Measurements from ENCODE around the gene PIK3R6. TPM values are rescaled to one million over a fixed set of nuclear protein-coding genes. Genes with fewer than 3 reads are reported as not detected.
A peak's percentile ranks its signal among the peaks of the same experiment; 100 is the strongest.
"Not testable (repeated sequence)": the region's sequence is repeated elsewhere in the genome, so short reads cannot be mapped to it uniquely, and the experiment has no call there.

Gene PIK3R6
- total and polyA plus RNA-seq, 2 experiments from 2014 or later = 0.43 to 0.63 TPM

- TF ChIP-seq EZH2 (IDR thresholded peaks at IDR 0.05; ENCODE audit: insufficient read depth, poor library complexity, severe bottlenecking) (no peak), EZH2phosphoT487 (IDR thresholded peaks at IDR 0.05; ENCODE audit: insufficient read depth, low read depth) (no peak)
- Histone ChIP-seq H3K27me3 (replicated peaks; ENCODE audit: insufficient read depth) (no peaks in the 10 kb centered on the region), H3K4me1 (ENCODE audit: insufficient read depth) (no peaks in the 10 kb centered on the region), H3K9me2 (ENCODE audit: insufficient read depth) (no peaks in the 10 kb centered on the region), H3K36me3 (ENCODE audit: low read depth) (no peaks in the 10 kb centered on the region), H3K4me3 (no peak overlapping the region), H3K9ac (no peak overlapping the region), H3K9me3 (ENCODE audit: low read depth) (no peaks in the 10 kb centered on the region), H4K20me1 (ENCODE audit: insufficient read depth) (no peaks in the 10 kb centered on the region), H2AFZ (0 out of 2 replicates have a peak overlapping the region, but pooled peaks have one; percentile 25), H3F3A (ENCODE audit: insufficient read depth) (no peaks in the 10 kb centered on the region), H3K27ac (no peak overlapping the region), H3K4me2 (ENCODE audit: unreplicated experiment) (no peak overlapping the region), H3K79me2 (ENCODE audit: insufficient read depth) (no peaks in the 10 kb centered on the region)
- in situ Hi-C loops (cut with MboI) = no loop called here
- DNase-seq = no peak
- 62 to 64% methylated on average over 8 of the region's 8 CpGs for WGBS, 2 experiments (ENCODE audit: low coverage in 1 of 2, low lambda C conversion rate in 2 of 2, missing lambda C conversion rate in 2 of 2)
Observed at GRCh38 chr17:8888704-8889302, 21.3 kb upstream of the PIK3R6 start.

GRCh38 chr17:8887834-8888703 lies 20.6 kb upstream of the PIK3R6 start:
- Histone ChIP-seq H3K9ac (no peak overlapping the region), H3K9me2 (ENCODE audit: insufficient read depth) (no peaks in the 10 kb centered on the region), H2AFZ (0 out of 2 replicates have a peak overlapping the region, but pooled peaks have one; percentile 25), H3K36me3 (ENCODE audit: low read depth) (no peaks in the 10 kb centered on the region), H3K4me3 (no peak overlapping the region), H3K4me1 (ENCODE audit: insufficient read depth) (no peaks in the 10 kb centered on the region), H3F3A (ENCODE audit: insufficient read depth) (no peaks in the 10 kb centered on the region), H3K9me3 (ENCODE audit: low read depth) (no peaks in the 10 kb centered on the region), H4K20me1 (ENCODE audit: insufficient read depth) (no peaks in the 10 kb centered on the region), H3K27ac (no peak overlapping the region), H3K4me2 (ENCODE audit: unreplicated experiment) (no peak overlapping the region), H3K79me2 (ENCODE audit: insufficient read depth) (no peaks in the 10 kb centered on the region), H3K27me3 (replicated peaks; ENCODE audit: insufficient read depth) (no peaks in the 10 kb centered on the region)
- DNase-seq = peak; percentile 68
- WGBS, 2 experiments (ENCODE audit: low coverage in 1 of 2, low lambda C conversion rate in 2 of 2, missing lambda C conversion rate in 2 of 2) = 63 to 68% methylated on average over 29 to 36 of the region's 39 CpGs
- in situ Hi-C loops (cut with MboI) = no loop called here
- TF ChIP-seq EZH2 (IDR thresholded peaks at IDR 0.05; ENCODE audit: insufficient read depth, poor library complexity, severe bottlenecking) = no peak
- TF ChIP-seq EZH2phosphoT487 (IDR thresholded peaks at IDR 0.05; ENCODE audit: insufficient read depth, low read depth) = no peak

- Histone ChIP-seq H2AFZ (no peak overlapping the region), H3K9me3 (ENCODE audit: low read depth) (no peaks in the 10 kb centered on the region), H3K9ac (no peak overlapping the region), H4K20me1 (ENCODE audit: insufficient read depth) (no peaks in the 10 kb centered on the region), H3K4me1 (ENCODE audit: insufficient read depth) (no peaks in the 10 kb centered on the region), H3K4me3 (no peak overlapping the region), H3K9me2 (ENCODE audit: insufficient read depth) (no peaks in the 10 kb centered on the region), H3F3A (ENCODE audit: insufficient read depth) (no peaks in the 10 kb centered on the region), H3K4me2 (ENCODE audit: unreplicated experiment) (no peak overlapping the region), H3K79me2 (ENCODE audit: insufficient read depth) (no peaks in the 10 kb centered on the region), H3K36me3 (ENCODE audit: low read depth) (no peaks in the 10 kb centered on the region), H3K27me3 (replicated peaks; ENCODE audit: insufficient read depth) (no peaks in the 10 kb centered on the region), H3K27ac (no peak overlapping the region)
- DNase-seq = no peak
- in situ Hi-C loops (cut with MboI) = no loop called here
- TF ChIP-seq EZH2phosphoT487 (IDR thresholded peaks at IDR 0.05; ENCODE audit: insufficient read depth, low read depth) (no peak), EZH2 (IDR thresholded peaks at IDR 0.05; ENCODE audit: insufficient read depth, poor library complexity, severe bottlenecking) (no peak)
- WGBS, 2 experiments (ENCODE audit: low coverage in 1 of 2, low lambda C conversion rate in 2 of 2, missing lambda C conversion rate in 2 of 2) = 91 to 95% methylated on average over 11 of the region's 11 CpGs
Observed at GRCh38 chr17:8887301-8887700, 19.8 kb upstream of the PIK3R6 start.

- TF ChIP-seq EZH2 (IDR thresholded peaks at IDR 0.05; ENCODE audit: insufficient read depth, poor library complexity, severe bottlenecking) (no peak), EZH2phosphoT487 (IDR thresholded peaks at IDR 0.05; ENCODE audit: insufficient read depth, low read depth) (no peak)
- Histone ChIP-seq H2AFZ (no peak overlapping the region), H3K36me3 (ENCODE audit: low read depth) (no peaks in the 10 kb centered on the region), H3K4me3 (no peak overlapping the region), H4K20me1 (ENCODE audit: insufficient read depth) (no peaks in the 10 kb centered on the region), H3K27ac (no peak overlapping the region), H3K79me2 (ENCODE audit: insufficient read depth) (no peaks in the 10 kb centered on the region), H3K9me3 (ENCODE audit: low read depth) (no peaks in the 10 kb centered on the region), H3K27me3 (replicated peaks; ENCODE audit: insufficient read depth) (no peaks in the 10 kb centered on the region), H3K9ac (no peak overlapping the region), H3F3A (ENCODE audit: insufficient read depth) (no peaks in the 10 kb centered on the region), H3K9me2 (ENCODE audit: insufficient read depth) (no peaks in the 10 kb centered on the region), H3K4me1 (ENCODE audit: insufficient read depth) (no peaks in the 10 kb centered on the region), H3K4me2 (ENCODE audit: unreplicated experiment) (no peak overlapping the region)
- in situ Hi-C loops (cut with MboI) = no loop called here
- DNase-seq = no peak
- 85 to 89% methylated on average over 11 to 23 of the region's 23 CpGs for WGBS, 2 experiments (ENCODE audit: low coverage in 1 of 2, low lambda C conversion rate in 2 of 2, missing lambda C conversion rate in 2 of 2)
Observed at GRCh38 chr17:8885967-8886684, 18.7 kb upstream of the PIK3R6 start.

GRCh38 chr17:8885163-8885966 lies 17.9 kb upstream of the PIK3R6 start:
- H4K20me1 ChIP-seq (ENCODE audit: insufficient read depth); H3K9me3 ChIP-seq (ENCODE audit: low read depth); H3K27me3 ChIP-seq (replicated peaks; ENCODE audit: insufficient read depth); H3F3A ChIP-seq (ENCODE audit: insufficient read depth); H3K27ac ChIP-seq; H3K79me2 ChIP-seq (ENCODE audit: insufficient read depth); H3K9ac ChIP-seq; H3K9me2 ChIP-seq (ENCODE audit: insufficient read depth); H3K4me1 ChIP-seq (ENCODE audit: insufficient read depth); H3K4me3 ChIP-seq; H3K4me2 ChIP-seq (ENCODE audit: unreplicated experiment); in situ Hi-C loops (cut with MboI); H2AFZ ChIP-seq; H3K36me3 ChIP-seq (ENCODE audit: low read depth): not testable (repeated sequence)
- WGBS, 2 experiments (ENCODE audit: low coverage in 1 of 2, low lambda C conversion rate in 2 of 2, missing lambda C conversion rate in 2 of 2) = 91 to 100% methylated on average over 6 to 30 of the region's 30 CpGs
- peak; percentile 59 for DNase-seq
